GM19238 (cell line): ENCODE measurements around the gene RASGRP2.

Experiments used
- DNase-seq: peaks from one replicate; pipeline ENCODE4 v3.0.0; 2011; ENCODE audit warnings: low spot score; ENCODE audit not compliant: insufficient read length

RASGRP2 gene

DNA sequence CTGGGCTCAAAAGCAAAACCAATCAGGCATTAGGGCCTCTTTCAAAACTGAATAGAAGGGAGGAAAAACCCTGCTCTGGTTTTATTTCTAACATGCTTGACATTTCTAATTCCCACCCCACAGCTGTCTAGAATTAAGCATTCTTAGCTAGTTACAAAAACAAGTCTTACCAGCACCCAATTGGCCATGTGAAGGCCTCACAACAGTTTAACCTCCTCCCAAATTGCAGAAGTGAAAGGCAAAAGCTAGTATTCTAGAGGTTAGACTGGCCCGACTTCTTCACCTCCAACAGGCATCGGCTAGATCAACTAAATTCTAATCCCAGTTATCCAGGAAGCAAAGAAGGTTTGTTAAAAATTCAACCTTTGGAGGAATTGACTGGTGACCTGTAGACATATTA lies 27.9 kb upstream of the RASGRP2 start:
- DNase-seq: no peak

- no peak for DNase-seq
Measured at GRCh38 chr11:64770120-64770519, 26.2 kb upstream of the RASGRP2 start.

GRCh38 chr11:64769283-64769682 lies 25.3 kb upstream of the RASGRP2 start:
- DNase-seq: no peak

GRCh38 chr11:64768300-64768694 lies 24.4 kb upstream of the RASGRP2 start:
- no peak for DNase-seq

DNA sequence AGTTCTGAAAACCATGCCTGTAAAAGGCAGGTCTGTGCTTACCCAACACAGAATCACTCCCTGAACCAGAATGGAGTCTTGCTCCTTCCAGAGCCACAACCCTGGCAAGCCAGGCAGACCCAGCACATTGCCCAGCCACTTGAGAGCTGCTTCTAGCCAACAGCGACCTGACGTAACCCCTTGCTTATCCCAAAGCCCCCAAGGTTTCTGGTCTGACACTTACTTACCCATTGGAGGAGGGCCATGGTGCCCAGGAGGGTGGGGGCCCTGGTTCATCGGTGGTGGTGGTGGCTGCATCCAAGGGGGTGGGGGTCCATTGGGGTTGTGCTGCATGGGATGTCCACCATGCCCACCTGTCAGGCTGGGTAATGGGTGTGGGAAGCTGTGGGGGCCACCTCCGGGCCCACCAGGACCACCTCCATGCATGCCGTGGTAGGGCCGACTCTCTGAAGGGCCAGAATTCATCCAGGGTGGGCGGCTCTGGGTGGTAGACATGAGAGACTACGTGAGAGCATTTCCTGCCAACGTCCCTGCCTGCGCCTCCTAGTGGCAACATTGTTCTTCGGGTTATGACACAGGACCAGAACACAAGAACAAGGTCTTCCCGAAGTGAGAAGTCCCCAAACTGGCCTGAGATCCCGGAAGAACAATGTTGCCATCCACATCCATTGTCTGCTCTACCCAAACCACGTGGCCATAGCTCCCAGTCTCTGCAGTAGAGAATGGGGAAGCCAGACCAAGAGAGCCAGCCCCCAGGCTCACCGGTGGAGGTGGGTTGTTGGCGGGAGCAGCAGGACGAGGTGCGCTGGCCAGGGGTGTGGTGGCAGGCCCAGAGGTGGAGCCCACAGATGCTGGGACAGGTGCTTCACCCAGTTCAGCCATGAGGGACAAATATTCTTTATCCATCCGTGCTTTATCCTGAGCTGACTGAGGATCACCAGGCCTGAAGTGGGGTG lies 23.7 kb upstream of the RASGRP2 start:
- no peak for DNase-seq

DNA sequence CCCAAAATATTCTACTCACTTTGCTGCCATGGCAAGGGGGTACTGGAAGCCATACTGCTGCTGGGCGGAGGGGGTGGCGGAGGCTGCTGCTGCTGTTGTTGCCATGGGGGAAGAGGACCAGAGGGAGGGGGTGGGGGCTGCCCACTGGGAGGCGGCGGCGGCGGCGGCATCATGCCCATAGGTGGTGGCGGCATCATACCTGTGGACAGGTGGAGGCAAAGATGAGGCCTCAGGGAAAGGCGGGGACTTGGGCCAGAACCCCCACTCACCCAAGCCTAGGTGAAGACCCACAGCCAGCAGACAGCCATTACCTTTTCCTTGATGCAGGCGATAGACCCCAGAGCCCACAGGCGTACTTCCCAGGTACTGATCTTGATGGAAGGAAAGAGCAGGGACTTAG lies 22.9 kb upstream of the RASGRP2 start:
- DNase-seq: no peak

- DNase-seq: no peak
Measured at GRCh38 chr11:64765851-64766665, 22.1 kb upstream of the RASGRP2 start.

GRCh38 chr11:64765291-64765850 lies 21.4 kb upstream of the RASGRP2 start:
- DNase-seq: no peak

GRCh38 chr11:64764753-64765152 lies 20.8 kb upstream of the RASGRP2 start:
- no peak for DNase-seq

DNA sequence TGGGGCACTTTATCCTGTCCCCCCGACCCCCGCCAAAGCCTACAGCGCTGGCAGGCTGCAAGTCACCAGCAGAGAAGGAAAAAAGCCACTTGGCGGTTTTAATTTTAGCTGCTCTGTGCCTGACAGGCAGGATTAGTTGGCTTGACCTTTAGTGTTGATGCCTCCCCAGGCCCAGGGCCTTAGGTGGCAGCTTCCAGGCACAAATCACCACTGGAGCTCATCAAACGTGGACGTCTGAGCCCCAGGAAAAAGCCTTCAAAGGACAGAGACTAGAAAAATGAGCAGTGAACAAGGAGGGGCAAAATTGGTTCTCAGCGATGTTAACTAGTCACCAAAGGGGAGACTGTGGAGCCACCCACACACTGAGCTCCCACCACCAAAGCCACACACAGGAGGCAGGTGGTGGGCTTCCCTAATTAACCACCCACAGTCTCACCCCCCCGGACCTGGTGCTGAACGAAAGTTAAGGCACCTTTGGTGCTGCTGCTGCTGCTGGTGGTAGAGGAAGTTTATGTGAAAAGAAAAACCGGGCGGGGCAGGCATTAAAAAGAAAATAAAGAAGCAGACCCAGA lies 20.2 kb upstream of the RASGRP2 start:
- no peak for DNase-seq

DNA sequence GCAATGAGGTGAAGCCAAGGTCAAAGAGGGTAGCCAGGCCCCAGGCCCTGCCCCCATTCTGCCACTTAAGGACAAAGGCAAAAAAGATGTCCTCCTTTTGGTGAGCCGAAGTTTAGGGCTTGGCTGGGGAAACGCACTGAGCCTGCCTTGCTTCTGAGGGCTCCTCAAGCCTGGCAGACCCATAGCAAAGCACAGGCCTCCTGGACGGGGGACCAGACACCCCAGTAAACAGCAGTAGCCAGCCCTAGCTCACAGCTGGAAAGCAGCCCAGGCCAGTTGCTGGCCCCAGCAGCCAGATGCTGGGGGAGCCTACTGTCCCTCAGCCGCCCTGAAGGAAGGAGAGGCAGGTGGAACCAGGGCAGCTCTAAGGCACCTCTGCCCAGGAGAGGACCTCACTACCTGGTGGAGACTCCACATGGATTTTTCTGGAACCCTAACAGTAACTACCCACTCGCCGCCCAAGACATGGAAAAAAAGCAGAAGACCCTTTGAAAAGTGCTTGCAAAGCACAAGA lies 19.6 kb upstream of the RASGRP2 start:
- DNase-seq: no peak

- DNase-seq: no peak
Measured at GRCh38 chr11:64762674-64763525, 19.0 kb upstream of the RASGRP2 start.

DNA sequence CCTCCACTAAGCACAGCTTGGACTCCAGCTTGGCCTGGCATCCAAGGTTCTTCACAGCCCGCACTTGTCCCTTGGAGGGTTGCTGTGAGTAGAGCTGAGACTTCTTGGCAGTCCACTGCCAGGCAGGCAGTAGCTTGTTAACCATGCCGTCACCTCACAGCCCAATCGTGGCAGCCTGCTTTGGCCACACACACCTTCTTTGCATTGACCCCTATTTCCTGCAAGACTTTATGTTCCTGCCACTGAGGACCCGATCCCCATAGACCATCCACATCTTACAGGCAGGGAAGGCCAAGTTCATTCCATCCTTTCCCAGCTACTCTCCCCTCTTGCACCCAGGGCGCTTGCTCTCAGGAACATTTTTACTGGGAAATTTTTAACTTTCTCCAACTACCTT lies 18.3 kb upstream of the RASGRP2 start:
- DNase-seq: no peak

- no peak for DNase-seq
Measured at GRCh38 chr11:64760759-64761420, 16.9 kb upstream of the RASGRP2 start.

DNA sequence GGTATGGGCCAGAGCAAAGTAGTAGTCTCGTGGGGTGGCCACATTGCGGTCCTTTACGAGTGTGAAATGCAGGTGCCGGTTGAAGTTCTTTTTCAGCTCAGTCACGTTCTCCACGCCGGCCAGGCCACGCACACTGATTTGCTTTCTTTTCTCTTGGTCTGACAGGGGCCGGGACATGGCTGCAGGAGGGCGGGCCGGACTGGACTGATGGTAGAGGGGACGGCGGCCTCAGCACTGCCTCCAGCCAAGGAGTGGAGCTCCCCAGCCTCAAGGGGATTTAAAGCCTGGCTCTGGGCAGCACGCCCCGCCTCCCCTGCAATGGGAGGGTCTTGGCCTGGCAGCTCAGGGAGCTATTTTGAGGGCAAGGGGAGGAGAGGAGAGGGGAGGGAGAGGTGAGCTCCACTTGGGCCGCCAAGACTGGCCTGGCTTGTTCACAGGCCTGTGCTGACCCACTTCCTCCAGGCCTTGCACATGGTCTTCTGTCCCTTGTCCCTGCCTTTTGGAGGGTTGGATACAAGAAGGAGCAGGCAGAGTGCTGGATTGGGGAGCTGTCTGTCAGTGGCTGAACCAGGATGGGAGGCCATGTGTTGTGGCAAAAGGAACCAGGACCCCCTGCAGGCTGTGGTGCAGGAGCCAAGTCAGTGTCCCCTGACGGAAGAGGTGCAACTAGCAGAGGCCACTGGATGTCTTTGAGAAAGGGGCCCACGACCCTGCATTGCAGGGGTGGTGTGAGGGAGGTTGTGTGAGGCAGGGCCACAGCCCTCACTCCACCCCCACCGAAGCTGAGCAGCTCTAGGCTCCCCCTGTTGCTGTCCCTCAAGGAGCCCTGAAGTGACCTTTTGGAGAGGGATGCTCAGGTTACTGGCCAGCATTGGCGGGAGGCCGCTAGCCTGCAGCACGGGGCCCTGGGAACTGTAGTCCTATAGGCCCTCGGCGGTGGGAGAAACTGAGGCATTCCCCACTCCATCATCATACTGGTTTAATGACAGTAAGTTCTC lies 16.1 kb upstream of the RASGRP2 start, which contains the start of gene PYGM:
PYGM (minus strand) TSS at position 253 of the 998 bp plus-strand sequence; CDS start at position 177, 76 bp downstream.
- DNase-seq: no peak

DNA sequence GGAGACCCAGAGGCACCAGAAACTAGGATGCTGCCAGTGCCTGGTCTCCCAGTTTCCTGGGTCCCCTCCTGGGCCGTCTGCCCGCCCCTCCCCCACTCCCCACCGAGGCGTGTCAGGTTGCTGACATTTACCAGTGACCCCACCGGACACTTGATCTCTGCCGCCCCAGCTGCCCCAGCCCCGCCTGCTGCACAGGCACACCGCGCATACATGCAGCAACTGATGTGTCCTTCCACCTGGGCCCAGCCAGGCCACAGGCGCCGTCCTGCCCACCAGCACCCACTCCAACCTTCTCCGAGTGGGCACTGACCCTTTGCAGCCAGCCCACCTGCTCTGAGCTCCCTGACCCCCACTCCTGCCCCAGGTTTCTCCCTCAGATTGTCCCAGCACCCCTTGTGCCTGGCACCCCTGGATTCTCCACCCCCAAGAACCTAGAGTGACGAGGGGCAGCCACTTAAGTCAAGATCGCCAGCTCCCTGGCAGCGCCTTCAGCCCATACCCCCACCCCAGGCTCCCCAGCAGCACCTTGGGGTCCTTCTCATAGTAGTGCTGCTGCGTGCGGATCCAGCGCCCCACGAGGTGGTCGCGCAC lies 15.3 kb upstream of the RASGRP2 start:
- no peak for DNase-seq

GRCh38 chr11:64758330-64759079 lies 14.6 kb upstream of the RASGRP2 start:
- no peak for DNase-seq
